Limb (tissue), 2 donors: ENCODE measurements around the gene PLAC1.

ENCODE experiments used
- DNase-seq, 2 donors: peaks; one replicate each; pipeline ENCODE4 v3.0.0-alpha.2; 2016; ENCODE audit errors: extremely low spot score in 2 of 2

PLAC1 gene

DNA sequence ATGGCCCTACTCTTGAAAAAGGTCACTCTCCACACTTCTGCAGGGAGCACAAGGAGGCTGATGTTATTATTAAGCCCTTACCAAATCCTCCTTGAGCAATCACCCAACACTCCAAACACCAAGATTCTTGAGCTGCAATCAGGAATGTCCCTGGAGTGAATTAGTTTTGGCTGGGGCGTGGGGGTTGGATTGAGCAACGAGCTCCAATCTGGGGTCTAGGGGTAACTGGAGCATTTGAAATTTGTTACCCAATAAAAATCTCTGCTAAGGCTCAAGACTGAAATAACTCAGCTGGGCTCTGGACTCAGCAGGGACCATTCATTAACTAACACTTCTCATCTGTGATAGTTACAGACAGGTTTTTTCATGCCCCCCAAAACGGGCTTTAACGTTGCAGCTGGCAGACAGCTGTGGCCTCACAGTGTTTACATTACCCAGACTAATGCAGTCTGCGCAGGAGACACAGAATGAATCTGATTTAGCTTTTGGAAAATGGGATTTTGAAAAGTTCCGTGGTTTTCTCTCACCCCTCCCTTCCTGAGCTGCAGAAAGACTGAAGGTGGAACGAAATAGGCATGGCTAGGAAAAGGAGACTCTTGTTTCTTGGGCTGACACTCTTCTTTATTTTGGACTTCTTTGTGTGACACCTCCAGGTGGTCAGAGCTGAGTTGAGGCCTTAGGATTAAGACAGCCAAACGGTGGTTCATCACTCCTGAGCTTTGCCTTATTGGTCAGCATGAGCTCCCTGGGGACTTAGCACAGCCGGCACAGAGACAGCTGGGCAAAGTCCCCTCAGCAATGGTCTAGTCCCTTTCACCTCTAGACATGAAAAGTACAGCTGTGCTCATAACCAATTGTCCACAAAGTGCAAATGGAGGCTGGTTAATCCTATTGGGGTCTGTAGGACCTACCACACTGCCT is 26.6 kb downstream of the PLAC1 start:
- peak; percentile 44 to 56 for DNase-seq

DNA sequence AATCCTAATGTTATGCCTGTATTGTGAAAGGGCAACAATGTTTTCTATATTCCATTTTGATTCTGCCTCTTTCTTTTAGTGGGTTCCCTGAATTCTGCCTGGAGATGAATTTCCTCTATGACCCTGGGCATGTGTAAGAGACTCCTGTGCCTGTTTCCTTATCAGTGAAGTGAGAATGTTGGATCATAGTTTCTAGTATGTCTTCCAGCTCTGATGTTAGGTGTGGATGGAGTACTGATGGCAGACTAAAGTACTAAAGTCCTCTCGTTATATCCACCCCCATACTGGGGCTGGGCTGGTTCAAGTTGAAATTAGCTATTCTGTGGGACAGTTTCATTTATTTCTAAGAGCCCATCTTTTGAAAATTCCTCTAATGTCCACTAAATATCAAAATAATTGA is 29.6 kb downstream of the PLAC1 start:
- DNase-seq = no peak

DNA sequence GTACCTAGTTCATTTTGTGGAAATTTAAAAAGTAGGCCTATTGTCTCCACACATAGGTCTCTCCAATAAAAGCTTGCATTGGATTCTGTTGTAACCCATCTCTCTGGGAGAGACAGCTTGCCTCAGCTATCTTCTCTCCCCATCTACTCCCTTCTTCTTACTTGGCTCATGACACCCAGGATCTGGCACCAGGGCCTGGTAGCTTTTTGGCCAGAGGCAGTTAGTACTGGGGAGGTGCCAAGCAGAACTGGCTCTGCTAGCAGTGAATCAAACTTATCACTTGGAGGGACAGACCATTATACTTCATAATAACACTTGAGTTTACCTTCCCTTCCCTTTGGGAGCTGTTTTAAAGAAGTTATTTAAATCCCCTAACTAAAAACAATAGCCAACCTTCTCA is 31.8 kb downstream of the PLAC1 start:
- DNase-seq = no peak

DNA sequence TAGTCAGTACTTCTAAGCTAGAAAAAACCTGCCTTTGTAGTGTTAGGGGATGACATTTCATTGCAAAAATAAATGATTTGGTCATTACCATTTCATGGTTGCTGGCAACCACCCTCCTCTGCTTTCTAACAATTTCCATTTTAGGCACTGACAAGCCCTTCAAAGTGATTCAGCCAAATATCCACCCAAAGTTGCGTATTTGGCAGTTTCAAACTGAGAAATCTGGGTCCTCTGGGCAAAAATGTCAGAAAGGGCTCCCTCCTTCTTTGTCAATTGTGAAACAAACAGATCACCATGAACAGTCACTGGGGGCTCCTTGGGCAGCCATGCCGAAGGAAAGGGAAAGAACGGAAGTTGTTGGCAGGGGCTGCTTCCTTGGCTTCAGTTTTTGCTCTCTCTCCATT is 33.0 kb downstream of the PLAC1 start:
- no peak for DNase-seq

DNA sequence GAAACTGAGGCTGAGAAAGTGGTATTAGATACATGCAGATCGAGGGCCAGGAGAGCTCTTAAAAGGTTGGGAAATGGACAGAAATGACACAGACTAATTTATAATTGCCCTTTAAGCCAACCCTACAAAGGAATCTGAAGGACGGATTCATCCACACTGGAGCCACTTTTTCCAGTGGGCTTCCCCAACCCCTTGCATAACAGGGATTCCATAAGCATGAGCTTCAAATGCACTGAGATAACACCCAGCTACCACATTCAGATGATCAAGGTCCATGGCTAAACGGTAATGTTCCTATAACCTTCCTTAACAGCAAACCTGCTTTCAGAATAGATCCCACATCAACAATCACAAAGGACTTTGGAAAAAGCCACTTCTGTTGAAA is 34.2 kb downstream of the PLAC1 start:
- no peak for DNase-seq

DNA sequence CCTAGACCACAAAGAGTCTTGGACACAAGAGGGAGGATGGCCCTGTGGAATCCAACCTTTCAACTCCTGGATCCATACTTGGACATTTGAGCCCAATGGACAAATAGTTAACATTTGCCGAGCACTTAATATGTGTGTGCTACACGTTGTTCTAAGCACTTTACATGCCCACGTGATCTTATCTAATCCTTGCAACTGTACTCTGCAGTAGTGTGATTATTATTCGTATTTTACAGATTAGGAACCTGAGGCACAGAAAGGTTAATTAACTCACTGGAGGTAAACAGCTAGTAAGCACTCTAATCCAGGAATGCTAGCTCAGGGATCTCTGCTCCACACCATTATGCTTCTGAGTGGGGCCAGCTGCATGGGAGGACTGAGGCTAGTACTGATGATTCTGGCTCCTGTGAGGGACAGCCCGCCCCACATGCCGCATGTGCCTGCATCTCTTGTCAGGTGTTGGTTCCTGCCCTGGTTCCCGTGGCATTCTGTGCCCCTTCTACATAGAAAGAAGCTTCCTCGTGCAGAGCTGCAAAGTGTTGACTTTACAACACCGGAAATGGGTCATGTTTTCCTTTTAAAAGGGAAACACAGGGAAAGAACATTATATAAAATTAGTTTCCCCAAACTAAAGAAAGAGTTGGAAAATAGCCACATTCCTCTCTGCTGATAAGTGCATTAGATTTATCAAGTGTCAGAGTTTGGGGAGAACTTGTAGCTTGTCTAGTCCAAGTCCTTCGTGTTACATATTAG is 34.8 kb downstream of the PLAC1 start:
- no peak for DNase-seq

DNA sequence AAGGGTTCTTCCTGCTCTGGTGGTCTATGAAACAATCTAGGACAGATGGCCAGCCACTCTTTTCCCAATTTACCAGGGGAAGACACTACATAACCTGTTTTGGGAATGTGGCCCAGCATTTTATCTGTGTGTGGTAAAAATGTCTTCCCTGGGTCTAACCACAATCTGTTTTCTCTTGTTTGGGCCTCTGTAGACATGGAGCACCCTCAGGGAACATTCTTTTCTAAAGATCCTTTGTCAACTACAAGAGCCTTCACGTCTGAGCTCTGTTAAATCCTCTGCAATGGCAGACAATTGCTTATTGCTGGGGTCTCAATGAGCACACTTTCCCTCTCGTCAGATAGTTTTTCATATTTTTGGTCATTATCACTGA is 35.5 kb downstream of the PLAC1 start:
- DNase-seq = no peak

DNA sequence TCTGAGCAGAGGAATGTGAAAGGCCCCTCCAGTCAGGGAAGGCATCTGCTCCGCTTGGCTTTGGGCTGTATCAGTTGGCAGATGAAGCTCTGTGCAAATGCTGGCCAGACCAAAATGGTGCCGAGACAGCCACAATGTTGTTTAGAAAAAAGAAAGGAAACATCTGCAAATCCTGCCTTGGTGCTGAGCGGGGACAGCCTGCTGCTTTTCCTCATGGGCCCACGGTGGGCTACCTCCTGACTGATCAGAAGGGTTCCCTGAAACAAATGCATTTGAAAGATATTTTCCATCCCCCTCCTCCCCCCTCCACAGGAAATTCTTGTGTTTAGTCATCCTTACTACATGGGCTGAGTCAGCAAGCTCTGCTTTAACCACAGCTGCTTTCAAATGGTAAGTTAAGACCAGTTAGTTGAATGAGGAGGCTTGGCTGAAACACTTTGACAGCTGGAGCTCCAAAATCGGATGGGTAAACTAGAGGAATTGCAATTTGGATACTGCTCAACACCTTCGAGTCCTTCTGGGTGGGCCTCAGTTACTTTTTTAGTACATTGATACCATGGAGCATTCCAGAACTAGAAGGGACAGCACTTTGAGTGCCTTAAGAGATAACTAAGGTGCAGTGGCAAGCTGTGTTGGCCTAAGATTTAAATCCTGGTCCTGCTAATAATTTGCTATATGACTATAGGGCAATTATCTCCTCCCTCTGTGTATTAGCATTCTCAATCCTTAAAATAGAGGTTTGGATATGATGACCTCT is 36.0 kb downstream of the PLAC1 start:
- peak in 1 of 2 donors; percentile 68 for DNase-seq

DNA sequence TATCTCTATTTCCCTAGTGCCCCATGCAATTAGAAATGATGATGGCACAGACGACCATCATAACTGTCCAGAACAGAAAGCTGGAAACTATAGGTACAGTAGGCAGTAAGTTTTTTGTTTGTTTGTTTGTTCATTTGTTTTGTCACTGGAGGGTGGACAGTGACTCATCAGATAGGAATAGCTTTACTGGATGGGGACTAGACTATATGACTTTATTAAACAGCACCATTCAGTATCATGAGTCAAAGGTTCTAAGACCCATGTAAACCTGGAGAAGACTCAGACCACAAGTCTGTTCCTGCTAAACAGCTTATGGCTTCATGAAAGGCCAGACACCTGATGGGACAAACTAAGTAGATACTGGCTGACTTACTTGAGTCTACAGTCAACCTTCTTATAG is 38.4 kb downstream of the PLAC1 start:
- no peak for DNase-seq

DNA sequence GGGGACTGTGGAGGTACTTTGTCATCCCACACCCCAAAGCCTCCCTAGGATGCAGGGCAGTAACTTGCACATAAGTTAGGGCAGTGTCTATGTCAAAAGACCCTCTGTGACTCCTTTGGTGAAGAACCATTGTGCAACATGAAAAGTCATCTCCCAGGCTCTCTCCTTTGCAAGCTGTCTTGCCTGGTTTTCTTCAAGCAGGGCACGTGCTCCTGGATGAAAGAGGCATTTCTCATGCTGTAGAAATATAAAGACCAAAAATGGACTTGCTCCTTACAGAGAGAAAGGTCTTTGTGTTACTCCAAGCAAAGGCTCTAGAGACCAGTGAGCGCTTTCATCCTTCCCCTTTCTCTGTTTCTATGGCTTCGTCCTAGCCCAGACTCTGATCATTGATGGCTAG is 44.9 kb downstream of the PLAC1 start:
- no peak for DNase-seq

DNA sequence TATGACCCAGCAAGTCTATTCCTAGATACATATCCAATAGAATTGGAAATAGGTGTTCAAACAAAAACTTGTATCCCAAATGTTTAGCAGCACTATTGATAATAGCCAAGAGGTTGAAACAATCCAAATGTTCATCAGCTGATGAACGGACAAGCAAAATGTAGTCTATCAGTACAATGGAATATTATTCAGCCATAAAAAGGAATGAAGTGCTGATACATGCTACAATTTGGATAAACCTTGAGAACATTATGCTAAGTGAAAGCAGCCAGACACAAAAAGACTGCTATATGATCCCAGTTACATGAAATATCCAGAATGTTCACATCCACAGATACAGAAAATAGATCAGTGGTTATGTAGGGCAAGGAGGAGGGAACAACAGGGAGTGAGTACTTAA is 50.1 kb downstream of the PLAC1 start:
- no peak for DNase-seq

DNA sequence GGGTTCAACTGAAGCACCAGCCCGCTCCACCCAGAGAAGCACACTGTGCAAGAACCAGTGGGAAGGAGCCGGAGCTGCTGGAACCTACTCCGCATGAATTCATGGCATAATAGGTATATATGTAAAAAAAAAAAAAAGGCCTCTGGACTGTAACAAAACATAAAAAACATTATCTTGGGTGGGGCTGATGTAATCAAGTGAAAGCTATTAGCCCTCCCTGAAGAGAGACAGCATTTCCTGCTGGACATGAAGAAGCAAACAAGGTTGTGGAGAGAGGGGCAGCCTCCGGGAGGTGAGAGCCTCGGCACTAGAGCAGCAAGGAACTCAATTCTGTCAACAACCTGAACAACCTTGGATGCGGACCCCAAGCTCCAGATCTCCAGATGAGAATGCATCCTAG is 50.7 kb downstream of the PLAC1 start:
- DNase-seq = no peak

DNA sequence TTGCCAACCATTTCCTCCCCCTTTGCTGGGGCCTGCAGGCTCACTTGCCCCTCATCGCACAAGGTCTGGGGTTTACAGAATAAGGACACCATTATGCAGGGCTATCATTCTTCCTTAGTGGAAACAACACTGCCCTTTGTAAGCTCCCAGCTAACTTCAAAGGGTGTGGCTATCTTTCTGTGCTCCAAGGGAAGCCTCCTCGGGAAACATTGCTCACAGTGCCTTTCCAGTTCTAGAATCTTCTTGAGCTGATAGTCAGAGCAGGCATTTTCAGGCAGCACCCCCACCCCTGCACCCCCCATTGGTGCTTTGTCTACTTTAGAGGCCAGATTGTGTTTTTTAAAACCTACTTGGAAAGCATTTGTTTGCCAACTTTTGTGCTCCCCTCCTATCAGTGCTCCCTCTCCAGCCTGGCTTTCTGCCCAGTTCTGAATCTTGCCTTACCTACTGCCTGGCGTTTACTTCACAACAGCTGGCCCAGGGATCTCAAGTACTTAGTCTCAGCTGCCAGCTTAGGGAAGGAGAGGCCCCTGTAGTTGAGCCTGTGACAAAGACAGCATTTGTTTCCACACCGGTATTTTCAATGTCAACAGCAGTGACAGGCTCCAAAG is 53.5 kb downstream of the PLAC1 start:
- DNase-seq = peak; percentile 39 to 47

DNA sequence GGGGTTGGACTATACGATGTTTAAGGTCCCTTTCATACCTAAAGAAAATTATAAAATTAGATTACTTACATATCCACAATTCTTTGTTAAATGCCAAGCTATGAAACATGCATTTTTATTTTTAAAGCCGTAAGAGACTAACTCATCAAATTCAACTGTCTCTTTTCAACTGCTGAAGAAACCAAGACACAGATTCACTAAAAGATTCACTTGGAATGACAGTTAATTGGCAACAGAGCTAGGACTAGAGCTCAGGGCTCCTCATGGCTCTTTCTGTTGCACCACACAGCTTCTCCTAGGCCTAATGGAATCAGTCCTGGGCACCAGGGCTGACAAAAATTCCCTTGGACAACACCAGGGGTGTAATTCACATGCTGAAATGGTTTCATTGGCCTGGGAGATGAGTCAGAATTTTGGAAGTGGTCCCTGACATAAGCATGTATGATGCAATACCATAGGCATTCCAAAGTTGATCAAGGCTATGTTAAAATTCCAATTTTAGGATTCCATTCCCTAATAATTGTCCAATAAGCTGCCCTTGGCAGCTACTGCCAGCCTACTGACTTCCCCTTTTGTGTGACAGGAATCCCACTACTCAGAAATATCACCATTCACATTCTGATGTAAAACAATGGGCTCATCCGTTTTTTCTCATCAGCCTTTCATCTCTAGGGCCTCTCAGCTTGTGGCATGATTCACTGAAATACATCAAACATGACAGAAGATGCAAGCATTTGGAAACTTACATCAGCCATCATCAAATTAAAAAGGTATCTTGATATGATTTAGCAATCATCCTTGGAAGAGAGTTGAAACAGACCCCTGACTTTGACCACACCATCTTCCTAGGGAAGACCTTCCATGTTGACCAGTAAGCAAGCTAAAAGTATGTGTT is 54.2 kb downstream of the PLAC1 start:
- DNase-seq = no peak

DNA sequence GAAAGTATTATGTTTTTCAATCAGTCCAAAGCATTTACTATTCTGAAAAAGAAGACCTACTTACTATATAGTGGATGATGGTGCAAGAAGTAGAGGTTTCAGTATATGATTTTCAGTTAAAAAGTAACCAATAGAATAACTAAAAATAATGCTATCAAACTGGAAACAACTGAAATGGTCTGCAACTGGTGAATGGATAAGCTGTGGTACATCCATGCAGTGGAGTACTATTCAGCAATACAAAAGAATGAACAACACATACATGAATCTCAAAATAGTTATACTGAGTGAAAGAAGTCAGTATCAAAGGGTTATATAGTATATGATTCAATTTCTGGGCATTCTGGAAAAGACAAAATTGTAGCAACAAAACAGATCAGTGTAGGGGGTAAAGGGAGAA is 55.9 kb downstream of the PLAC1 start:
- no peak for DNase-seq

DNA sequence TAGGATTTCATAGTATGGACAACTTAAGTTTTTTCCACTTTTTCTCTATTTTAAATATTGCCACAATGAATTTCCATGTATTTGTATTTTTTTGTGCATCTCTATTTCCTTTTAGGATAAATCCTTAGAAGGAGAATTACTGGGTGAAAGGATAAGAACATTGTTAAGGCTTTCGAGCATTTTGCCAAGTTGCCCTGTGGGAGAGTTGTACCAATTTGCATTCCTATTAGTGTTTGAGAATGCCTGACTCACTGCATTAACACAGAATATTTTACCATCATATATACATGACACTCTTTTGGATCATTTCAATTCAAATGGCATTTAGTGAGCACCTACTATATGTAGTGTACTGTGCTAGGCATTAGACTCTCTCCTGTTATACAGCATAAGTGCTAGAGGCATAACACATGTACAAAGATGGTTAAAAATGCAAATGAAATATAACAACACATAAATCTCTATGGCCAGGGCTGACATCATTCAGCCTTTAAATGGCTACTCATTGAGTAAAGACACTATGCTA is 57.0 kb downstream of the PLAC1 start:
- DNase-seq = no peak

DNA sequence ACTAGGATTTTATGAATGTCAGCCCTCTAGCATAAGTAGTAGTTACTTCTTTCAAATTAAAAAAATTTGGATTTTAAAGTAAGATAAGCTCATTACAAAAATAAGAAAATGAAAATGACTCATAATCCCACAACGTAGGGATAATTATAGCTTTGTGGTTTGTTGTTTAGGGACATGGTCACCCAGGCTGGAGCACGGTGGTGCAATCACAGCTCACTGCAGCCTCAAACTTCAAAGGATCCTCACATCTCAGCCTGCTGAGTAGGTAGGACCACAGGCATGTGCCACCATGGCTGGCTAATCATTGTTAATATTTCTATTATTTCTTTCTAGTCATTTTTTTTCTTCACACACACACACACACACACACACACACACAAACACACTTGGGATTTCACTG is 57.6 kb downstream of the PLAC1 start:
- no peak for DNase-seq

DNA sequence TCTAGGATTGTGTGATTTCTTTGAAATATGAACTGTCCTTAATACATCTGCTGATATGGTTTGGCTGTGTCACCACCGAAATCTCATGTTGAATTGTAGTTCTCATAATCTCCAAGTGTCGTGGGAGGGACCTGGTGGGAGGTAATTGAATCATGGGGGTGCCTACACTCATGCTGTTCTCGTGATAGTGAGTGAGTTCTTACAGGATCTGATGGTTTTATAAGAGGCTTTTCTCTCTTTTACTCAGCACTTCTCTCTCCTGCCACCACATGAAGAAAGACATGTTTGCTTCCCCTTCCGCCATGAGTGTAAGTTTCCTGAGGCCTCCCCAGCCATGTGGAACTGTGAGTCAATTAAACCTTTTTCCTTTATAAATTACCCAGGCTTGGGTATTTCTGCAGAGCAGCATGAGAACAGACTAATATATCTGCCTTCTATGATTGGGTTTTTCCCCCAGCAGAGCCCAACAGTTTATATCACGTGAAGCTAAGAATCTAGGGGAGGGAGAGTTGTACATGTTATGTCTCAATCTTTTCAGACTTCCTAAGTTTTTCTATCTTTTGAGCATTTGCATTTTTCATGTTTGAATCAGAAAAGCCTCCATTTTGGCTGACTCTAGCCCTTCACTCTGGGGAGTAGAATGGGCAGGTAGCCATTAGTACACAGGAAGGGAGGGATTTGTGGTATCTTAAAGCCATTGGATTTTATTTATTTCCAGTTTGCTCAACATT is 58.9 kb downstream of the PLAC1 start:
- no peak for DNase-seq

DNA sequence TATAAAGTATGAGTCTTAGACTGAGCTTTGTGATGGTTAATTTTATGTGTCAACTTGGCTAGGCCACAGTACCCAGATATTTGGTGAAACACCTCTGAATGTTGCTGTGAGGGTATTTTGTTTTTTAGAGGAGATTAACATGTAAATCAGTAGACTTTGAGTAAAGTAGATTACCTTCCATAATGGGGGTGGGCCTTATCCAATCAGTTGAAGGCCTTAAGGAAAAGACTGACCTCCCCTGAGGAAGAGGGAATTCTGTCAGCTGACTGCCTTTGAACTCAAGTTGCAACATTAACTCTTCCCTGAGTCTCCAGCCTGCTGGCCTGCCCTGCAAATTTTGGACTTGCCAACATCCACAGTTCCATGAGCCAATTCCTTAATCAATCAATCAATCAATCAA is 66.0 kb downstream of the PLAC1 start:
- no peak for DNase-seq

DNA sequence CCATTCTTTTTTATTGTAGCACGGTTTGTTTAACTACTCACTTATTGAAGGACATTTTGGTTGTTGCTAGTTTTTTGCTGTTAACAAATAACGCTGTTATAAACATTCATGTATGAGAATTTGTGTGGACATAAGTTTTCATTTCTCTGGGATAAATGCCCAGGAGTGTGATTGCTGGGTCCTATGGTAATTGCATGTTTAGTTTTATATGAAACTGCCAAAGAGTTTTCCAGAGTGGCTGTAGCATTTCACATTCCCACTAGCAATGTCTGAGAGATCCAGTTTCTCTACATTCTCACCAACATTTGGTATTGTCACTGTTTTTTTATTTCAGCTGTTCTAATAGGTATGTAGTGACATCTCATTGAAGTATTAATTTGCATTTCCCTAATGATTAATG is 66.8 kb downstream of the PLAC1 start:
- DNase-seq = no peak
